Loucy (cell line): ENCODE measurements around the gene GNG10.

Experiments
- H2AFZ ChIP-seq: fragments of 200-600 bp; sonication (generic); 2 replicates; pipeline ENCODE4 v1.6.0; 2016; ENCODE audit warnings: antibody characterized with exemption, mild to moderate bottlenecking, low read length, moderate library complexity
- H3F3A ChIP-seq: fragments of 200-600 bp; 2 replicates; pipeline ENCODE4 v1.6.0; 2016; ENCODE audit warnings: antibody characterized with exemption, low read depth, mild to moderate bottlenecking
- H3K27me3 ChIP-seq: fragments of 200-600 bp; sonication (generic); 2 replicates; pipeline ENCODE4 v1.6.1; 2014; ENCODE audit warnings: low read length, mild to moderate bottlenecking; ENCODE audit not compliant: insufficient read depth, poor library complexity, severe bottlenecking
- H3K36me3 ChIP-seq: fragments of 200-600 bp; sonication (generic); 2 replicates; pipeline ENCODE4 v1.6.1; 2016; ENCODE audit warnings: low read length; ENCODE audit not compliant: insufficient read depth
- H3K4me1 ChIP-seq: fragments of 200-600 bp; sonication (generic); 2 replicates; pipeline ENCODE4 v1.5.1; 2014; ENCODE audit warnings: low read length, mild to moderate bottlenecking; ENCODE audit not compliant: insufficient read depth, poor library complexity, severe bottlenecking
- H3K4me2 ChIP-seq: fragments of 200-600 bp; sonication (generic); 2 replicates; pipeline ENCODE4 v1.6.0; 2014; ENCODE audit warnings: antibody characterized with exemption, low read length, low read depth, mild to moderate bottlenecking; ENCODE audit not compliant: poor library complexity, severe bottlenecking
- H3K4me3 ChIP-seq: fragments of 200-600 bp; sonication (generic); 2 replicates; pipeline ENCODE4 v1.5.1; 2014; ENCODE audit warnings: low read length, mild to moderate bottlenecking, mixed read lengths; ENCODE audit not compliant: poor library complexity, severe bottlenecking
- H3K79me2 ChIP-seq: fragments of 200-600 bp; sonication (generic); 2 replicates; pipeline ENCODE4 v1.6.1; 2014; ENCODE audit warnings: low read length; ENCODE audit not compliant: insufficient read depth
- H3K9ac ChIP-seq: fragments of 200-600 bp; sonication (generic); 2 replicates; pipeline ENCODE4 v1.6.0; 2014; ENCODE audit warnings: mild to moderate bottlenecking, low read depth, low read length, moderate library complexity; ENCODE audit not compliant: poor library complexity, severe bottlenecking
- H3K9me2 ChIP-seq: fragments of 200-600 bp; sonication (generic); replicated peaks from 2 replicates; pipeline ENCODE4 v1.6.1; 2016; ENCODE audit warnings: low read depth, low read length, mixed read lengths
- H3K9me3 ChIP-seq: fragments of 200-600 bp; sonication (generic); 2 replicates; pipeline ENCODE4 v1.6.1; 2014; ENCODE audit warnings: mild to moderate bottlenecking, antibody characterized with exemption, low read length, low read depth; ENCODE audit not compliant: insufficient read depth
- H4K20me1 ChIP-seq: fragments of 200-600 bp; sonication (generic); 2 replicates; pipeline ENCODE4 v1.6.0; 2014; ENCODE audit warnings: antibody characterized with exemption, low read length, mild to moderate bottlenecking; ENCODE audit not compliant: insufficient read depth, poor library complexity, severe bottlenecking
- EZH2phosphoT487 ChIP-seq: fragments of 200-600 bp; IDR thresholded peaks from 2 replicates; pipeline ENCODE4 v1.6.1; 2018; ENCODE audit warnings: antibody characterized with exemption, mild to moderate bottlenecking, moderate library complexity, borderline replicate concordance
- TF ChIP-seq, protein P1 (sequence below): fragments of 200-600 bp; sonication (generic); conservative IDR thresholded peaks from 2 replicates; pipeline ENCODE4 v1.5.1; 2014; ENCODE audit warnings: mild to moderate bottlenecking, antibody characterized with exemption, low read length

GNG10 gene

DNA sequence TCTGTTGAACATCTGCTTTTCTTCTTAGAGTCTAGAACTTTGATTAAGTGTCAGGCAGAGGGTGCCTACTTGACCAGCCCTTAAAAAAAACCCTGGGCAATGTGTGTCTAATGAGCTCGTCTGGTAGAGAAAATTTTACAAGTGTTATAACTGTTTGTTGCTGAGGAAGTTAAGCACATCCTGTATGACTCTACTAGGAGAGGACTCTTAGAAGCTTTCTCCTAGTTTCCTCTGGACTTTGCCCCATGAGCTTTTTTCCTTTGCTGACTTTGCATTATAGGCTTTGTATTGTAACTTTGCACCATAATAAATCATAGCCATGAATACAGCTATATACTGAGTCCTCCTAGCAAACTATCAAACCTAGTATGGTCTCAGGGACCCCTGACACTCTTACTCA lies 39.4 kb downstream of the GNG10 start:
- no peaks in the 10 kb centered on the region for H3K79me2 ChIP-seq
- TF ChIP-seq EZH2phosphoT487 = no peak
- TF ChIP-seq, protein P1, sequence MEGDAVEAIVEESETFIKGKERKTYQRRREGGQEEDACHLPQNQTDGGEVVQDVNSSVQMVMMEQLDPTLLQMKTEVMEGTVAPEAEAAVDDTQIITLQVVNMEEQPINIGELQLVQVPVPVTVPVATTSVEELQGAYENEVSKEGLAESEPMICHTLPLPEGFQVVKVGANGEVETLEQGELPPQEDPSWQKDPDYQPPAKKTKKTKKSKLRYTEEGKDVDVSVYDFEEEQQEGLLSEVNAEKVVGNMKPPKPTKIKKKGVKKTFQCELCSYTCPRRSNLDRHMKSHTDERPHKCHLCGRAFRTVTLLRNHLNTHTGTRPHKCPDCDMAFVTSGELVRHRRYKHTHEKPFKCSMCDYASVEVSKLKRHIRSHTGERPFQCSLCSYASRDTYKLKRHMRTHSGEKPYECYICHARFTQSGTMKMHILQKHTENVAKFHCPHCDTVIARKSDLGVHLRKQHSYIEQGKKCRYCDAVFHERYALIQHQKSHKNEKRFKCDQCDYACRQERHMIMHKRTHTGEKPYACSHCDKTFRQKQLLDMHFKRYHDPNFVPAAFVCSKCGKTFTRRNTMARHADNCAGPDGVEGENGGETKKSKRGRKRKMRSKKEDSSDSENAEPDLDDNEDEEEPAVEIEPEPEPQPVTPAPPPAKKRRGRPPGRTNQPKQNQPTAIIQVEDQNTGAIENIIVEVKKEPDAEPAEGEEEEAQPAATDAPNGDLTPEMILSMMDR = no peak
- H3K9me3 ChIP-seq = no peaks in the 10 kb centered on the region
- no peaks in the 10 kb centered on the region for H3K9me2 ChIP-seq
- peak overlapping the region; percentile 54 for H3K4me3 ChIP-seq
- peak overlapping the region; percentile 31 for H3K9ac ChIP-seq
- no peaks in the 10 kb centered on the region for H3F3A ChIP-seq
- no peaks in the 10 kb centered on the region for H4K20me1 ChIP-seq
- H3K4me2 ChIP-seq = peak overlapping the region; percentile 72
- H3K4me1 ChIP-seq = peaks cover 25% of the 10 kb centered on the region
- H3K36me3 ChIP-seq = no peaks in the 10 kb centered on the region
- H3K27me3 ChIP-seq = no peaks in the 10 kb centered on the region
- H2AFZ ChIP-seq = 0 out of 2 replicates have a peak overlapping the region, but pooled peaks have one; percentile 1

DNA sequence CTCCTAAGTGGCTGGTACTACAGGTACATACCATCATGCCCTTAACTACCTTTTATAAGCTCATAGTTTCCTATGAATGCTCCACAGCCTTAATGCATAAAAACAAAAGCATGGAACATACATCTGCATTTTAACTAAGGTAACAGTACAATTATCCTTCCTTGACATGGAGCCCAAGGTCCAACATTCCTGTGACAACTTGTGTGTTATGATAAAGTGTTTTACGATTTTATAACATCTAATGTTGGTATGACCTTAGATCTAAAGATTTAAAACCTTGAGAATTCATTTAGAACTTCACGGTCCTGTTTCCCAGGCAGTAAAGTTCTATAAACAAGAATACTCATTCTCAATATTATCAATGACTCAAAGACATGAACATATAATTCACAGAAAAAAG lies 43.1 kb downstream of the GNG10 start:
- Histone ChIP-seq H3K36me3 (no peaks in the 10 kb centered on the region), H3K4me2 (no peak overlapping the region), H3K9me2 (no peaks in the 10 kb centered on the region), H3K27me3 (no peaks in the 10 kb centered on the region), H3K4me1 (peaks cover 25% of the 10 kb centered on the region), H3K9ac (no peak overlapping the region), H3K9me3 (no peaks in the 10 kb centered on the region), H3K4me3 (no peak overlapping the region), H4K20me1 (no peaks in the 10 kb centered on the region), H2AFZ (no peak overlapping the region), H3K79me2 (no peaks in the 10 kb centered on the region), H3F3A (no peaks in the 10 kb centered on the region)
- TF ChIP-seq, protein P1 = no peak
- TF ChIP-seq EZH2phosphoT487 = no peak

DNA sequence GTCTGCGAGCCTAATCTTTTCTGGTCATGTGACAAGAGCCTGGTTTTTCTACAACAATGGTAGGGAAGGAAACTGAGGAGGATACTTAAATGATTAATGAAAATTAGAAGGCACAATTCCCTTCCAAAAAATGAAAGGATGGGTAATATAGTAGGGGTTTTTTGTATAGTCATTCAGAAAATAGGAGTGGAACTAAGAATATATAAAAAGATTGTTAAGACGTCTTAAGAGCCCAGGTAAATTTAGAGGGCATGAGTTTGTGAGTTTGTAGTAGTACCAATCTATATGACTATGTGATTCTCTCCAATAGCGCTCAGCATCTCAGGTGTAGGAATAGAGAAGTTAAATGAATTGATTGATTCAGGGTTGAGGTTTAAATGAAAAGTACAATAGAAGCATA lies 50.1 kb downstream of the GNG10 start:
- no peak overlapping the region for H3K9ac ChIP-seq
- no peaks in the 10 kb centered on the region for H3K4me1 ChIP-seq
- no peaks in the 10 kb centered on the region for H3K79me2 ChIP-seq
- no peak overlapping the region for H3K4me2 ChIP-seq
- TF ChIP-seq, protein P1 = no peak
- TF ChIP-seq EZH2phosphoT487 = no peak
- no peaks in the 10 kb centered on the region for H3F3A ChIP-seq
- H3K9me2 ChIP-seq = no peaks in the 10 kb centered on the region
- H3K27me3 ChIP-seq = no peaks in the 10 kb centered on the region
- no peaks in the 10 kb centered on the region for H3K9me3 ChIP-seq
- H2AFZ ChIP-seq = no peak overlapping the region
- no peak overlapping the region for H3K4me3 ChIP-seq
- no peaks in the 10 kb centered on the region for H3K36me3 ChIP-seq
- no peaks in the 10 kb centered on the region for H4K20me1 ChIP-seq
